T-helper 9 cell (primary cell): ENCODE measurements around the gene RABAC1.
A peak's percentile ranks its signal among the peaks of the same experiment; 100 is the strongest.

Source experiments
- DNase-seq: peaks from one replicate; pipeline ENCODE4 v3.0.0-alpha.2; 2020

RABAC1 gene

DNA sequence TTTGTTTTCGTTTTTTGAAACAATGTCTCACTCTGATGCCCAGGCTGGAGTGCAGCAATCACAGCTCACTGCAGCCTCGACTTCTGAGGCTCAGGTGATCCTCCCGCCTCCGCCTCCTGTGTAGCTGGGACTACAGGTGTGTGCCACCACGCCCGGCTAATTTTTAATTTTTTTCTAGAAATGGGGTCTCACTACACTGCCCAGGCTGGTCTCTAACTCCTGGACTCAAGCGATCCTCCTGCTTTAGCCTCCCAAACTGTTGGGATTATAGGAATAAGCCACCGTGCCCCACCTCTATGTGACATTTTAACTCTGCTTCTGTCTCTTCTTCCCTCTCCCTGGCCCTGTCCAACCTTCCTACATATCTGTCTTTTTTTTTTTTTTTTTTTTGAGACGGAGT is 29.8 kb upstream of the RABAC1 start:
- DNase-seq, result no peak

DNA sequence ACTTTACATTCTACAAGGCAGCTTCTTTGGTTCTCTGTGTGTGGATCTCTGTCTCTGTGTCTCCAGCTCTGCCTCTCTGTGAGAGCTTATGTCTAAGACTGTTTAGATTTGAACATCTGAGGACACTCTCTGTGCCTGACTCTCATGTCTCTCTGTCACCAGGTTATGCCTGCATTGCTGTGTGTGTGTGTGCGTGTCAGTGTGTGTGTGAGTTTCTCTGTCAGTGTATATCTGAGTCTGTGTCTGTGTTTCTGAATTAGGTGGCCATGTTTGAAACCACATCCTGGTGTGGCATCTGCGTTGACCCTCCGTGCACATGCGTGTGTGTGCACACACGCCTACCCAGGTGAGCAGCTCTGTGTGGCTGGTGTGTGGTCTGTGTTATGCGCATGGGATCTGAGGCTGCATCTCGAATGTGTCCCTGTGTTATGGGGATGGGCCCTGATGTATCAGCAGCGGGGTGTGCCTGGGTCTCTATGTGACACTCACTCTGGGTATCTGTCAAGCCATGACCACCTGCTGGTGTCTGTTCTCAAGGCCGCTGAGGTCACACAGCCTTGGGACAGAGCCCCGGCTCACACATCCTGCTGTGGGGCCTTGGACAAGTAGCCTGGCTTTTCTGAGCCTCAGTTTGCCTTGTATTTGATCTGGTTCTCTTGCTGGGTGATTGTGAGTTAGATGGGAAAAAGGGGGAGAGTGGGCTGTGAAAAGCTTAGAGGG is 28.2 kb upstream of the RABAC1 start:
- no peak for DNase-seq

DNA sequence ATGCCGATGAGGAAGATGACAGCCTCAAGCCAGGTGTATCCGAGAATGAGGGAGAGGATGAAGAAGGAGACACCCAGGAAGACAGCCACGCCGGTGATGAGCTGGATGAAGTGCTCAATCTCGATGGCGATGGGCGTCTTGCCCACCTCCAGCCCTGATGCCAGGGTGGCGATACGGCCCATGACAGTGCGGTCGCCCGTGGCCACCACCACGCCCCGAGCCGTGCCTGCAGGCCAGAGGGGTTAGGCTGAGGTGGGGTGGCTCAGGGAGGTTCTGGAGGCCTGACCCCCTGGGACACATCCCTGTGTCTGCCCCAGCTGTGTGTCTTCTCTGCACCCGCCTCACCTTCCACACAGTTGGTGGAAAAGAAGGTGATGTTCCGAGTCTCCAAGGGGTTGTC is 25.8 kb upstream of the RABAC1 start:
- no peak for DNase-seq

DNA sequence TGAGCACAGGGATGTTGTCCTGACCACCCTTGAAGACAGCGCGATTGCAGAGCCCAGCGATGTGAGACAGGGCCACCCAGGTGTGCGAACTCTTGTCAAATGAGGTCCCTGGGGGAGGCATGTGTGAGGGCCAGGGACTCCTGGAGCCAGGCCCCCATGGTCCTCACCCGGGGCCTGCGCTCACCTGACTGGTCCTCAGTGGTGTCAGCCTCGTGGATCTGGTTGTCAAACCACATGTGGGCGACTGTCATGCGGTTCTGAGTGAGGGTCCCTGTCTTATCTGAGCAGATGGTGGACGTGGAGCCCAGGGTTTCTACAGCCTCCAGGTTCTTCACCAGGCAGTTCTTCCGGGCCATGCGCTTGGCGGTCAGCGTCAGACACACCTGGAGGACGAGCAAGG is 22.6 kb upstream of the RABAC1 start:
- no peak for DNase-seq

DNA sequence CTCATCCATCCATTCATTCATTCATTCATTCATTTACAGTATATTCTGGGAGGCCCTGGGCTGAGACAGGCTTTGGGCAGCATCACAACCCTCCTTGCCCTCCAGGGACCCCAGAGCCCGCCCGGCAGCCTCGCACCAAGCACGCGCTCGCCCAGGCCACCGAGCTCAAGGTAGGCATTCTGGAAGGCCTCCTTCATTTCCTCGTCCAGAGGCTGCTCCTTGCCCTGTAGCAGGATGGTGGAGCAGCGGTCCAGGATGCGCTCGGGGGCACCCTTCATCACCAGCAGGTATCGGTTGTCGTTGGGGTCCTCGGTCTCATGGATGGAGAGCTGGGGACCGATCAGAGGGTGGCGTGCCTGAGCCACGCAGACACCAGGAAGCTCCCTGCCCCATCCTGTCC is 19.3 kb upstream of the RABAC1 start:
- no peak for DNase-seq

DNA sequence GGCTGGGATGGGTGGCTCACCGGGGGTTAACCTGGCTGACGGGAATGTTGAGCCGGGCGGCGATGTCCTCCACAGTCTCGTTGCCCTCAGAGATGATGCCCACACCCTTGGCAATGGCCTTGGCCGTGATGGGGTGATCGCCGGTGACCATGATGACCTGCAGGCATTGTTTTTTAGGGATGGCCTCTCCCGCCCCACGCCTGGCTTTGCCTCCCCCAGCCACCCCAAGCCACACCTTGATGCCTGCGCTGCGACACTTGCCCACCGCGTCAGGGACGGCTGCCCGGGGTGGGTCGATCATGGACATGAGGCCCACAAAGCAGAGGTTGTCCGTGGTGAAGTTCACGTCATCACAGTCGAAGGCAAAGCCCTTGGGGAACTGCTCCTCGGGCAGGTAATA is 18.8 kb upstream of the RABAC1 start:
- no peak for DNase-seq

DNA sequence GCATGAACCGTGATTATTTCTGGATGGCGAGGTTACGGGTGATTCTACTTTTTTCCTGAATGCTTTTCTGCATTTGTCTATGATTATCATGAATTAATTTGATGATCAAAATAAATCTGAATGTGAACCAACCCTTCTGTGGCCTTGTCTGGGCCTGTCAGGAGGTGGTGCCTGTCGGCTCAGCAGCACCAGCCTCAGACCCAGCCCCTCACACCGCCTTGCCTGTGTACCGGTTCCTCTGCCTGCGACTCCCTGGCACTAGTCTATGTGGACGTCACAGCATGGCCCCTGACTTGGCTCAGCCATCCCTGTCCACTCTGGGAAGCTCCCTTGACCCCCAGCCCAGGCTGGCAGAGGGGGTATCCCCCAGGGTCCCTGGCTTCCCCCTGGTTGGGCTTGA is 15.5 kb upstream of the RABAC1 start:
- DNase-seq, result no peak

DNA sequence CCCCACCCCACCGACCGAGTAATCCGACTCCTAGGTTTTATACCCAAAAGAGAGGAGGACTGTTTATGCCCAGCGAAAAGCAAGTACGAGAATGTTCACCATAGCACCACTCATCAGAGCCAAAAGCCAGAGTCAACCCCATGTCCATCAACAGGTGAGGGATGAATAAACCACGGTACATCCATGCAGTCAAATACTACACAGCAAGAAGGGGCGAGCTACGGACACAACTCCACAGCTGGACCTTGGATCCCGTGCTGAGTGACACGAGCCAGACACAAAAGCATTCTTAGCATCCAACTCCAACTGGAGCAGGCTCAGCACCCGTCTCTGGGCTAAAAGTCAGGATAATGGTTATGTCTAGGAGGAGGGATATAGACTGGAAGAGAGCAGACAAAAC is 12.2 kb upstream of the RABAC1 start:
- DNase-seq, result no peak

DNA sequence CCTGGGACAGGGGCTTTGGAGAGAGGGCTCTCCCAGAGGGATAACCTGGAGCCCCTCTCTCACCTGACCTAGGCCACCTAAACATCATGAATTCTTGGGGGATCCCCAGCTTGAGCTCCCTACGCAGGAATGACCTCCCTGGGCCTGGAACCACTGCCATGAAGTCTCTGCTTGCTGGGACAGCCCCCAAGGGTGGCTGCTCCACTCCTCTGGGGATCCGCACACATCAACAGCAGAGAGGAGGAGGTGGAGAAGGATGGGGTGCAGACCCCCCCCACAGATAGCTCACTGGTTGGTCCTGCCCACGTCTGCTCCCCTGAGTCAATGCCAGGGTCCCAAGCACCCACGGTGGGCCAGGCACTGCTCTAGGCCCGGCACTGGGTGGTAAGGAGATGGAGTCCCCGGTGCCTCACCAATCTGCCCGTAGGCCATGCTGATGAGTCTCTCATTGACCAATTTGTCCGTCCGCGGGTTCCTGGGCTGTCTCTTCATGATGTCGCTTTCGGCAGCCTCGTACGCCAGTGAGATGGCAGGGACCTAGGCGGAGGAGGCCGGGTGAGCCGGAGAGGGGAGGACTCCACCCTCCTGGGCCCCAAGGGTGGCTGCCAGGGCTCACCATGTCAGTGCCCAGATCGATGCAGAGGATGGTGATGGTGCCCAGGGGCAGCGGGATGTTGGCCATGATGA is 10.8 kb upstream of the RABAC1 start:
- DNase-seq, result no peak

DNA sequence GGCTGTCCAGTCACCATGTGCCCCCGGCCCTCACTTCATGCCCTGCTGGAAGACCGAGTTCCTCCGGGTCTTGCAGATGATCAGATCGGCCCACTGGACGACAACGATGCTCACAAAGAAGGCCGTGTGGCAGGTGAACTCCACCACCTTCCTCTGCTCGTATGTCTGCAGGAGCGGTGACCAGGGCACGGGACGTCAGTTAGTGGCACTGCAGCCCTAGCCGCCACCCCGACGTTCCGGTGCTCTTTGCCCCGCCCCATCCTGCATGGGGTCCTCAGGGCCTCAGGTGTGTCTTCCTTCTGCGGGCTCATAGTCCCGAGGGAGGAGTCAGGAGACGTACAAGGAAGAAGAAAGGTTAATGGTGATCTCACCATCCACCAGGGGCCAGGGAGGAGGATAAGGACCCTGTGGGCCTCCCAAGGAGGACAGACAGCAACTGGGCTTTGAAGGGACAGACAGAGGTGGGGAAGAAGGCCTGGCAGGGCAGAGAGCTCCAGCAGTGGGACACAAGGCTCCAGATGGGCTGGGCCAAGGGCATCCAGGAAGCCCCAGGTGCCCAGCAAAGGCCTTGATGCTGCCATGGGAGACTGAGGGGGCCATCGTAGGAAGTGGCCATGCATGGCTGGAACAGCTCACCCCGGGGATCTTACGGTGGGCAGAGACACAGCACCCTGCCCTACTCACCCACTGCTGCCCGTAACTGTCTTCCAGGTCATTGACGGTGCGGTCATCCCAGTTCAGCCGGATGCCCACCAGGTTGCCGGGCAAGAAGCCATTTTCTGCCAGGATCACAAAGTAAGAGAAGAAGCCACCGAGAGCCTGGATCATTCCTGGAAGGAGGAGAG is 9.9 kb upstream of the RABAC1 start:
- no peak for DNase-seq

DNA sequence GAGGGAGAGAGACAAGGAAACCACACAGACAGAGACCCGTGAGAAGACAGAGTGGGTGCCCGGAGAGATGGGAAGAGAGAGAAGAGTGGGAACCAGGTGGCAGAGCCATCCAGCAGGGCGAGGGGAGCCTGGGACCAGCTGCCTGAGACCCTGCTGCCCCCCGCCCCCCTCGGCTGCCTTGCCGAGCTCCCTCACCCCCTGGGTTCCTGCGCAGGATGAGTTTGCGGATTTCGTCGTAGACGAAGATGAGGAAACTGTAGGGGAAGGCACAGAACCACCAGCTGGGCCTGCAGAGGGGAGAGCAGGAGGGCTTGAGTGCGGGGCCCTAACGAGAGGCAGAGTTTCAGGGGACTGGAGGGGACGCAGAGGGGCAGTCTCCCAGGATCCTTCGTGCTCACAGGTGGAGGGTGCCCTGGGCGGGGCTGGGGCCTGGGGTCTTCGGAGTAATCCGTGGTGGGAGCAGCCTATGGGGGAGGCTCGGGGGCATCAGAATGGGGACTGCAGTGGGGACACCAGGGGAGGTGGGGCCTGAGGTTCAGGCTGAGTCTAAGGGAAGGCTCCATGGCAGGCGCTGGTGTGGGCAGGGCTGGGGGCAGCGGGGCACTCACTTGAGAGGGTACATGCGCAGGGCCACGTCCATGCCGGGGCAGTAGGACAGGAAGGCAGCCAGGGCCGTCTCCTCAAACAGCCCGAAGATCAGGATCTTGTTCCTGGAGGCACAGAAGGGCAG is 8.1 kb upstream of the RABAC1 start:
- DNase-seq, result no peak

DNA sequence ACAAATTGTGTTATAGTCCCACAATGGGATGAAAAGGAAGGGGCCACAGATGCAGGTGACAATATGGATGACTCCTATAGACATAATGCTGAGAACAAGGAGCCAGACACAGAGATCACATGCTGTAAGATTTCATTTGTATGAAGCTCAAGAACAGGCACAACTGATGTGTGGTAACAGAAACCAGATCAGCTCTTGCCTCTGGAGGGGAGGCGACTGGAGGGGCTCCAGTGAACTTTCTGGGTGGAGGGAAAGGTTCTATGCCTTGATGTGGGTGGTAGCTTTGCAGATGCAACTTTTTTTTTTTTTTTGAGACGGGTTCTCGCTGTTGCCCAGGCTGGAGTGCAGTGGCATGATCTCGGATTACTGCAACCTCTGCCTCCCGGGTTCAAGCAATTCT is 6.0 kb upstream of the RABAC1 start:
- no peak for DNase-seq

DNA sequence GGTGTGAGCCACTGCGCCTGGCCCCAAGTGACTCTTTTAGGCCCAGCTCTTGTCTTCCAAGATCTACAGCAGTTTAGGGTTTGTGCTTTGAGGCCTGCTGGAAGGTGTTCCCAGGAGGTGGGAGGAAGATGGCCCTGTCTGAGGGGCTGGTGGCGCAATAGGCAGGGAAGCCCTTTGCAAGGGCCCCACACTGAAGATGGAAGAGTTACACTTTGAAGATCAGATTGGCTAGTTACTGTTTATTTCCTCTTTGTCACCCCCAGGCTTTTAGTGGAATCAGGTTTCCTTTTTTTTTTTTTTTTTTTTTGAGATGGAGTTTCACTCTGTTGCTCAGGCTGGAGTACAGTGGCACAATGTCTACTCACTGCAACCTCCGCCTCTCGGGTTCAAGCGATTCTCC is 1.9 kb upstream of the RABAC1 start:
- DNase-seq, result no peak

DNA sequence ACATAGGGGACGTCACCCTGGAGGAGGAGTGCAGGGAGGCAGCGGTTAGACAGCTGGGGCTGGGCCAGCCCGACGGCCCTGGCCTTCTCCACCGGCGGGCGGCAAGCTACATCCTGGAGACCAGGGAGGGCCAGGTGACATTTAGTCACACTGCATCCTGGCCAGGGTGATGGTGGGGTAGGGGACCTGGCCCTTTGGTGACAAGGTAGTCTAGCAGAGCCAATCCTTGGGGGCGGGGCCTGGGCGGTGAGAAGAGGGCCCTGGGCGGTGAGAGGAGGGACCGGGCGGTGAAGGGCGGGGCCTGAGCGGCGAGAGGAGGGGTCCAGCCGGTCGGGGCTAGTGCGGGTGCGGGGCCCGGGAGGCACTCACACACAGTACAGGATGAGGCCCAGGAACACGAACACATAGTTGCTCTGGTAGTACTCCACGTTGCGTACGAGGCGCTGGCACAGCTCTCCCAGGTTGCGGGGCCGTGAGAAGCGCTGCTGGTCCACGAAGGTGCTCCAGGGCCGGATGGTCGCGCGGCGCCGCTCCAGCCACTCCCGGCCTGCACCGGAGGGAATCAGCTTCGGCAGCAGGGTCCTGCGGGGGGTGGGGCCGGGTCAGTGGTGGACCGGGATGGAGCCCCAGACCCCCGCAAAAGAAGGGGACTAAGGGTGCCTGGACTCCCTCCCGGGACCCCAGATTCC is 610 bp downstream of the RABAC1 start:
- DNase-seq, result peak; percentile 81

DNA sequence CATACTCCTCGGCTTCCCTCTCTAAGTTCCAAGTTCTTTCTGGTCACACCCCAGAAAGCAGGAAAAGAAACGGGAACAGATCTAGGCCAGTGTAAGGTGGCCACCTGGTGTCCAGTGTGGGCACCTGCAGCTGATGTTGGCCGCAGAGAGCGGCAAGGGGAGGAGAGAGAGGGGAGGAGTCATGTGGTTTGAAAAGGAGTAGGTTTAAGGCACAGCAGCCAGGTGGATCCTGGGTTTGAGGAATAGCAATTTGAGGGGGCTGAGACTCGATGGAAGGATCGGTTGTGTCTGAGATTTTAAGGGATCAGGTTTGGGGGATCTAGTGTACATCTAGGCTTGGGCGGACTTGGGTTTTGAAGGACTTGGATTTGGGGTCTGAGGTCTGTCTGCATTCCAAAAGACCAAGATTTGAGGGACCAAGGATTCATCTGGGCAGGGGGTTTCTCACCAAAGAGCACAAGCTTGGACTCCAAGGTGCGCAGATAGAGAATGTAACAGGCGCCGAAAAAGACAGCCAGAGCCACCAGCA is 1.2 kb downstream of the RABAC1 start:
- no peak for DNase-seq

DNA sequence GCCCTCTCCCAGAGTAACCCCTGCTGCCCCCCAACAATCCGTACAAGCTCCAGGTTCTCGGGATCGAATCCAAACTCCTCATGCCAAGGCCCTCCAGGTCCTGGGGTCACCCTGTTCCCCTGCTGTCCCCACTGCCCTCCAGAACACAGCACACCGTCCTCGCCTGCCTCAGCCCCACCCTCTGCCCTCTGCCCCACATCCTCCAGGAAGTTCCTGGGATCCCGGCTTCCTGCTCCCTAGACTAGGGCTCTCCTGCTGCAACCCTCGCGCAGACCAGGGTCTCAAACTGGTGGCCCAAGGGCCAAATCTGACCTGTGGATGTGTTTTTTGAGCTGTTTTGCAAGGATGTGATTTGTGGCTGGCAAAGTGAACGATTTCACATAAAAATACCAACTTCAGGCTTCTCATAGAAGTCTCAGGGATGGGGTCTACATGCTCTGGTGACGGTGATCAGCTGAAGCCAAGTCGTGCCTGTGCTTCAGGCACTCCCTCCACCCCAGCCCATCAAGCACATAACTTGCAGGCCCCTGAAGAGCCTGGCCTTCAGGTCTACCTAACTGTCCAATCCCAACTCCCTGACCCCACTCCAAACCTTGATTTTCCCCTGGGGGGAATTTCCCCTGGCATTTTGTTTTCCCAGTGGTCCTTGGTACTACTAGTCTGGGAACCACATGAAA is 1.8 kb downstream of the RABAC1 start:
- DNase-seq, result no peak

DNA sequence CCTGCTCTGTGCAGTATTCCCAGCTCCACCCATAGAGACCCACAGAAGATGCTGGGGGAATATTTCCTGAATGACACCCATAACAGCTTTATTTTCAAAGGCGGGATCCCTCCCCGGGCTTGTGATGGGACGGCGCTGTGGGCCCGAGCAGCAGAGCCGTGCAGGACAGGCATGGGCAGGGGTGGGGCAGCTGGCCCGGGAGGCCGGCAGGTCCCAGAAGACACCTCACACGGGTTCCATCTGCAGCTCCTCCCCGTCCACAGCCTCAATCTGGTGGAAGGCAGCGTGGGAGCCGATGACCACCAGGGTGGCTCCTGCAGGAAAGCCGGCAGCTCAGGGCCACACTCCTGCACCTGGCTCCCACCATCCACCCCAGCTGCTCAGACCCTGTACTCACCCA is 2.5 kb downstream of the RABAC1 start:
- no peak for DNase-seq

DNA sequence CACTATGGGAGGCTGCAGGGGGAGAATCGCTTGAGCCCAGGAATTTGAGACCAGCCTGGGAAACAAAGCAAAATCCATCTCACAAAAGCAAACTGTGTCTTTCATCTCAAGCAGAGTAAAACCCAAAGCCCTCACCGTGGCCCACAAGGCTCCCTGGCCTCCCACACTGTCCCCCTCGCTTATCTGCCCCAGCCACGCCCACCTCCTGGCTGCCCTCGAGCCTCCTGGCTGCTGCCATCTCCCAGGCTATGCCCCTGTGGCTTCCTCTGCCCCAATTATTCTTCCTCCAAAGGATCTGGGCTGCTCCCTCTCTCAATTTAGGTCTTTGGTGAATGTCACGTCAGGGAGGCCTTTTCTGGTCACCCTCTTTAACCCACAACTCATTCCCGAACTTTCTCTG is 3.6 kb downstream of the RABAC1 start:
- DNase-seq, result no peak

DNA sequence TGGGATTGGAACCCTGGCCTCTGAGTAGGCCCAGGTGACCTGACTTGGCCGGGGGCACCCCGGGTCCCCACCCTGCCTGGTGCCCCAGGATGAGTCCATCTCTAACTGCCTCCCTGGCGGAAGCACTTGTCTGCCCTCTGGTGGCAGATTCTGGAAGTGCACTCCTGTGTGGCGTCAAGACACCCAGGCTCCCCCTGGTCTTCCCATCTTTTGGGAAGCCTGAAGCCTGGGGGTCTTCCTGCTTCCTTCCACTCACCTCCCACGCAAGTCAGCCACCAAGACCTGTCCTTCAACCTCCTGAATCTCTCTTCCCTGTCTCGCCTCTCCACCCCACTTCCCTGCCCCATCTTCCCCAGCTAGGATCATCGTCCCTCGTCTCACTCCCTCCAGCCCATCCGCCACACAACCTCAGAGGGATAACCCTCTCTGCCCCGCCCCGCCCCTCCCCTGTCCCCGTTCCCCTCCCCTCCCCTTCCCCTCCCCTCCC is 7.4 kb downstream of the RABAC1 start:
- DNase-seq, result peak; percentile 94

DNA sequence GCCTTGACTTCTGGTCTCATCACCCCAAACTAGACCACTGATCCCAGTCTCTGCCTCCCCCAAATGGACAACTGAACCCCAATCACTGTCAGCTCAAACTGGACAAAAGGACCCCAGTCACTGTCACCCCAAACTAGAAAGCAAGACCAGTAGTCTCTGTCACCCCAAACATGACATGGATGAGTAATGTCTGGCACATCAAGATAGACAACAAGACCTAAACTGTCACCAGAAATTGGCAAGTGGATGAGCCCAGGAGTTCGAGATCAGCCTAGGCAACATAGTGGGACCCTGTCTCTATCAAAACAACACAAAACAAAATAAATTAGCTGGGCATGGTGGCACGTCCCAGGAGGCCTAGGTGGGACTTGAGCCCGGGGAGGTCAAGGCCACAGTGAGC is 12.0 kb downstream of the RABAC1 start:
- no peak for DNase-seq

DNA sequence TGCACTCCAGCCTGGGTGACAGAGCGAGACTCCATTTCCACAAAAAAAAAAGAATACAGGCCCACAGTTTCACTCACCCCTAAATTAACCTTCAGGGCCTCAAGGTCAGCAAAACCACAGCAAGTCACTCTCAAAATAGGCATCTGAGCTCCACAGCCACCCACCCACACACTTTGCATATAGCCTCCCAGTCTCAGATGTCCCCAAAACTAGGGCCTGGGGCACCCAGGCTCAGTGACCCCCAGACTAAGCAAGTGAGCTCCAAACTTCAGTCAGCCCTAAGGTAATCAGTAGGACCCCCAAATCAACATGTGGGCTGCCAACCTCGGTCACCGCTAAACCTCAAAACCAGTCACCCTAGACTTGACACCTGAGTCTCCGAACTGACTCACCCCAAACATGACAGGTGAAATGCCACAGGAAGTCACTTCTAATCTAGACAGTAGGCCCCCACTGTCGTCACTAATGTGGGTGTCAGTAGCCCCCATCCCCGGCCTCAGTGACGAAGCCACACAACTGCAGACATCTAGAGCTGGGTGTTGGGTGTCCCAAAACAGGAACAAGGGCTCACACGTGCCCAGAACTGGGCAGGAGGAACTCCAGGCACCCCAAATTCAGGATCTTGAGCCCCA is 13.9 kb downstream of the RABAC1 start:
- DNase-seq, result peak; percentile 81
